ENCODE data around the gene KLHDC7A. TPM values are rescaled to one million over a fixed set of nuclear protein-coding genes. Genes with fewer than 3 reads are reported as not detected.

Gene KLHDC7A
- total RNA-seq, 1 donor from 2014 or later = not detected

DNA sequence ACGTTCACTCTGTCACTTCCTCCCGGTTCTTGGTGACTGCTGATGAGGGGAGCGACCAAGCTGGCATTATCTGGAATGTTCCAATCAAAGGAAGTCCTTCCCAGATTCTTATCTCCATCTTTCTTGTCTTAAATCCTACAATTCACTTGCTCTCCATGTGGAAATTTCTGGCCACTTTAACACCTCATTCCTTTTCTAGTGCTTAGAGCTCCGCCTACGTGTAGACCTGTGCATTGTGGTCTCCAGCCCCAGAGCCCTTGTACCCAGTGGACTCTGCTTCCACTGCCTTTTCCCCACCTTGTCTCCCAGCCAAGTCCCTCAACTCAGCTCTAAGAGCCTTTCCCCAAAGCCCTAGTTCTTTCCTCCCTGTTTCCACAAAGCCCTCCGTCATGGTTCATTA, 12.2 kb upstream of the KLHDC7A start:
- Histone ChIP-seq H3K27ac (no peak overlapping the region), H3K36me3 (no peaks in the 10 kb centered on the region), H3K27me3 (no peaks in the 10 kb centered on the region), H3F3A (ENCODE audit: low read depth) (peaks cover 4% of the 10 kb centered on the region), H3K4me1 (peaks cover 6% of the 10 kb centered on the region), H3K9me3 (ENCODE audit: low read depth) (no peaks in the 10 kb centered on the region), H3K4me2 (no peak overlapping the region), H3K9ac (no peak overlapping the region), H4K20me1 (ENCODE audit: low read depth) (no peaks in the 10 kb centered on the region), H3K79me2 (ENCODE audit: low read depth) (no peaks in the 10 kb centered on the region), H2AFZ (replicated peaks) (no peak overlapping the region), H3K4me3 (no peak overlapping the region)
- H3K4me1 Mint-ChIP-seq = peaks cover 4% of the 10 kb centered on the region
- peaks cover 2% of the 10 kb centered on the region for H3K27me3 Mint-ChIP-seq (ENCODE audit: insufficient read depth, low read depth)
- no peak overlapping the region for H3K4me3 Mint-ChIP-seq
- DNase-seq (ENCODE audit: low spot score) = no peak
- TF ChIP-seq EZH2 (IDR thresholded peaks at IDR 0.05) (no peak), EZH2phosphoT487 (IDR thresholded peaks at IDR 0.05) (no peak)
- H3K9me3 Mint-ChIP-seq = no peaks in the 10 kb centered on the region
- H3K36me3 Mint-ChIP-seq = no peaks in the 10 kb centered on the region
- peak overlapping the region; percentile 1 for H3K27ac Mint-ChIP-seq

DNA sequence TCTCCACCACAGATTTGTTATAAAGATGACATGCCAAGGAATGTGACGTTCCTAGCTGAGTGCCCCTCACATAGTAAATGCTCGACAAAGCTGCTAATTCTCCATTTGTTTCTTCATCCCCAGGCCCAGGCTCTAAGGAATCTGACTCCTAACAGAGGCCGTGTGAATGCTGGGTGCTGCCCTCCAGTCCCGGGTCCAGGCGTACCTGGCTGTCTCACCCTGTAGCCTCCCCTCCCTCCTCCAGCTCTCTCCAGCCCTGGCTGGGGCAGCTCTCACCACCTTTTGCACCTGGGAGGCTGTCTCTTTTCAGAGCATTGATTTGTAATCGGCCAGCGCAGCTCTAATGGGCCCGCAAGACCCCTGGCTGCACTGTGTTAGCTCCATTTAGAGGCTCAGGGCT, 11.2 kb upstream of the KLHDC7A start:
- H3K27ac Mint-ChIP-seq = peak overlapping the region; percentile 52
- Histone ChIP-seq H3F3A (ENCODE audit: low read depth) (peaks cover 4% of the 10 kb centered on the region), H3K36me3 (no peaks in the 10 kb centered on the region), H3K9me3 (ENCODE audit: low read depth) (no peaks in the 10 kb centered on the region), H3K4me3 (no peak overlapping the region), H3K79me2 (ENCODE audit: low read depth) (no peaks in the 10 kb centered on the region), H3K4me2 (no peak overlapping the region), H3K27ac (no peak overlapping the region), H2AFZ (replicated peaks) (peak overlapping the region; percentile 63), H3K4me1 (peaks cover 6% of the 10 kb centered on the region), H4K20me1 (ENCODE audit: low read depth) (no peaks in the 10 kb centered on the region), H3K9ac (no peak overlapping the region), H3K27me3 (no peaks in the 10 kb centered on the region)
- H3K4me1 Mint-ChIP-seq = peaks cover 2% of the 10 kb centered on the region
- H3K27me3 Mint-ChIP-seq (ENCODE audit: insufficient read depth, low read depth) = peaks cover 2% of the 10 kb centered on the region
- TF ChIP-seq EZH2 (IDR thresholded peaks at IDR 0.05) (no peak), CTCF (IDR thresholded peaks at IDR 0.05) (no peak), EZH2phosphoT487 (IDR thresholded peaks at IDR 0.05) (no peak)
- no peak for DNase-seq (ENCODE audit: low spot score)
- no peaks in the 10 kb centered on the region for H3K9me3 Mint-ChIP-seq
- no peak overlapping the region for H3K4me3 Mint-ChIP-seq
- no peaks in the 10 kb centered on the region for H3K36me3 Mint-ChIP-seq

GRCh38 chr1:18470671-18471355, 9.9 kb upstream of the KLHDC7A start:
- H3K4me2 ChIP-seq = no peak overlapping the region
- H3K27ac ChIP-seq = no peak overlapping the region
- no peak for TF ChIP-seq CTCF (IDR thresholded peaks at IDR 0.05)
- TF ChIP-seq EZH2phosphoT487 (IDR thresholded peaks at IDR 0.05) = no peak
- no peak for TF ChIP-seq EZH2 (IDR thresholded peaks at IDR 0.05)
- H2AFZ ChIP-seq (replicated peaks) = no peak overlapping the region
- Mint-ChIP-seq H3K36me3 (no peaks in the 10 kb centered on the region), H3K4me3 (no peak overlapping the region), H3K9me3 (no peaks in the 10 kb centered on the region), H3K4me1 (peaks cover 6% of the 10 kb centered on the region), H3K27me3 (ENCODE audit: insufficient read depth, low read depth) (peaks cover 3% of the 10 kb centered on the region), H3K27ac (no peak overlapping the region)
- no peak overlapping the region for H3K4me3 ChIP-seq
- no peak for DNase-seq (ENCODE audit: low spot score)
- no peaks in the 10 kb centered on the region for H3K9me3 ChIP-seq (ENCODE audit: low read depth)
- peaks cover 4% of the 10 kb centered on the region for H3F3A ChIP-seq (ENCODE audit: low read depth)
- H3K36me3 ChIP-seq = no peaks in the 10 kb centered on the region
- peaks cover 7% of the 10 kb centered on the region for H3K4me1 ChIP-seq
- no peak overlapping the region for H3K9ac ChIP-seq
- H3K79me2 ChIP-seq (ENCODE audit: low read depth) = no peaks in the 10 kb centered on the region
- no peaks in the 10 kb centered on the region for H4K20me1 ChIP-seq (ENCODE audit: low read depth)
- H3K27me3 ChIP-seq = no peaks in the 10 kb centered on the region

DNA sequence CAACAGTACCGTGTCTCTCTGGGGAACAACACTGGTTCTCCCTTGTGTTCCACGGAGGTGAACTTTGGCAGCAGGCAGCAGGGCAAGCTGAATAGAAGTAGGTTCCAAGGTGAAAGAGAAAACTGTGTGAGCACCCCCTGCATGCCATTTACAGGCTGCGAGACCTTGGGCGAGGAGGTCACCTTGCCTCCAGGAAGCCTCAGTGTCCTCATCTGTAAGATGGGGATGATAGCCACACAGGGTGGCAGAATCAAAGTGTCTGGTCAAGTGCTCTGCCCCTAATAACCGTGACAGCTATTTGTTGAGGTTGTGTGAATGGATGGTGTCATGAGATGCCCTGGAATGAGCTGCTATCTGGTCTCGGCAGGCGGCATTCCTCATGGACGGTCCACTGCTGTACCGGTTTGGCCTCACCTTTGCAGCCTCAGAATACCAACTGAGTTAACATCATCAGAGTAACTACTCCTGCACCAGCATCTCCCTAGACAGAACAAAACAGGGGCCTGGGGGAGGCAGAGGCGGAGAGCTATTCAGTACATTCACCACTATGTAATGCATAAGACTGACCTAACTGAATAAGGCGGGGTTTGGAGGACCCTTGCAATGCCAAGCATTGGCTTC, 7.4 kb upstream of the KLHDC7A start:
- no peaks in the 10 kb centered on the region for H4K20me1 ChIP-seq (ENCODE audit: low read depth)
- H3K36me3 ChIP-seq = no peaks in the 10 kb centered on the region
- peaks cover 4% of the 10 kb centered on the region for H3F3A ChIP-seq (ENCODE audit: low read depth)
- peaks cover 7% of the 10 kb centered on the region for H3K27me3 Mint-ChIP-seq (ENCODE audit: insufficient read depth, low read depth)
- H3K9ac ChIP-seq = no peak overlapping the region
- H2AFZ ChIP-seq (replicated peaks) = no peak overlapping the region
- no peaks in the 10 kb centered on the region for H3K27me3 ChIP-seq
- peaks cover 19% of the 10 kb centered on the region for H3K4me1 ChIP-seq
- H3K9me3 Mint-ChIP-seq = no peaks in the 10 kb centered on the region
- no peak overlapping the region for H3K27ac ChIP-seq
- H3K9me3 ChIP-seq (ENCODE audit: low read depth) = no peaks in the 10 kb centered on the region
- DNase-seq (ENCODE audit: low spot score) = no peak
- no peaks in the 10 kb centered on the region for H3K79me2 ChIP-seq (ENCODE audit: low read depth)
- no peak overlapping the region for H3K4me2 ChIP-seq
- no peak overlapping the region for H3K4me3 Mint-ChIP-seq
- H3K4me3 ChIP-seq = no peak overlapping the region
- TF ChIP-seq EZH2phosphoT487 (IDR thresholded peaks at IDR 0.05) = no peak
- no peak for TF ChIP-seq EZH2 (IDR thresholded peaks at IDR 0.05)
- no peak for TF ChIP-seq CTCF (IDR thresholded peaks at IDR 0.05)
- no peak overlapping the region for H3K27ac Mint-ChIP-seq
- H3K4me1 Mint-ChIP-seq = peaks cover 17% of the 10 kb centered on the region
- H3K36me3 Mint-ChIP-seq = no peaks in the 10 kb centered on the region
